ENCODE data around the gene SLC44A5.
"Not testable (repeated sequence)": the region's sequence is repeated elsewhere in the genome, so short reads cannot be mapped to it uniquely, and the experiment has no call there.

SLC44A5 gene

DNA sequence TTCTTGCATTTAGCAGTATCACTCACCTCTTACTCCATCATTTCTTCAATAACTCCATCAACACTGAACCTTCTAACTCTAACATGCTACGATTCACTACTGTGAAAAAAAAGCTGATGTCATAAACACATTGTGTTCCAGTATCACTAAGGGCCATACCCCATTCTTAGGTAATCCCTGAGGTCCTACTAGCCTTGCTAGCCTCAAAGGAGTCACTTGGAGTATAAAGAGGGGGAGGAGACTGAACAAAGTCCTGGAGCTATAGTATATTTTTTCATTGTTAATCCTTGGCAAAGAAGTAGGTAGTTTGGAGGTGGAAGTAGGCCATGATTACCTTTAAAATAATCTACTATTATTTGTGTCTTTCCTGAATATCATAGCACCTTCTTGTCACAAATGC lies at the start of gene SLC44A5:
TSS of gene SLC44A5 (minus strand) at position 101 of the 400 bp plus-strand sequence. CDS start 69,667 bp downstream, outside the sequence.
- H3K9me3 ChIP-seq (ENCODE audit: control insufficient read depth, insufficient read depth, low read length): no peaks in the 10 kb centered on the region
- H3K9ac ChIP-seq (ENCODE audit: low read depth, low read length): no peak within 1 kb of the TSS
- no peaks in the 10 kb centered on the region for H3K36me3 ChIP-seq (ENCODE audit: insufficient read depth, low read length)
- H3K4me1 ChIP-seq (ENCODE audit: insufficient read depth, low read length): no peaks in the 10 kb centered on the region

DNA sequence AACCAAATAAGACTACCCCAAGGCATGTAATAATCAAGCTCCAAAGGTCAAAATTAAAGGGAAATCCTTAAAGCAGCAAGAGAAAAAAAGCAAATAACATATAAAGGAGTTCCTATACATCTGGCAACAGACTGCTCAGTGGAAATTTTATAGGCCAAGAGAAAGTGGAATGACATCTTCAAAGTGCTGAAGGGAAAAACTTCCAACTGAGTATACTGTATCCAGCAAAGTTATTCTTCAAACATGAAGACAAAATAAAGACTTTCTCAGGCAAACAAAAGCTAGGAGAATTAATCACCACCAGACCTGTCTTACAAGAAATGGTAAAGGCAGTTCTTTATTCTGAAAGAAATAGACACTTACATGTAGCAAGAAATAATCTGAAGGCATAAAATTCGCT lies 45.0 kb upstream of the SLC44A5 start:
- Histone ChIP-seq H3K36me3 (ENCODE audit: insufficient read depth, low read length) (no peaks in the 10 kb centered on the region), H3K9me3 (ENCODE audit: control insufficient read depth, insufficient read depth, low read length) (peaks cover 4% of the 10 kb centered on the region; the same call in 1 of the 2 replicates), H3K9ac (ENCODE audit: low read depth, low read length) (no peak overlapping the region), H3K4me1 (ENCODE audit: insufficient read depth, low read length) (no peaks in the 10 kb centered on the region)

GRCh38 chr1:75647183-75647582 lies 36.3 kb upstream of the SLC44A5 start:
- H3K9me3 ChIP-seq (ENCODE audit: control insufficient read depth, insufficient read depth, low read length); H3K4me1 ChIP-seq (ENCODE audit: insufficient read depth, low read length); H3K36me3 ChIP-seq (ENCODE audit: insufficient read depth, low read length); H3K9ac ChIP-seq (ENCODE audit: low read depth, low read length): not testable (repeated sequence)

DNA sequence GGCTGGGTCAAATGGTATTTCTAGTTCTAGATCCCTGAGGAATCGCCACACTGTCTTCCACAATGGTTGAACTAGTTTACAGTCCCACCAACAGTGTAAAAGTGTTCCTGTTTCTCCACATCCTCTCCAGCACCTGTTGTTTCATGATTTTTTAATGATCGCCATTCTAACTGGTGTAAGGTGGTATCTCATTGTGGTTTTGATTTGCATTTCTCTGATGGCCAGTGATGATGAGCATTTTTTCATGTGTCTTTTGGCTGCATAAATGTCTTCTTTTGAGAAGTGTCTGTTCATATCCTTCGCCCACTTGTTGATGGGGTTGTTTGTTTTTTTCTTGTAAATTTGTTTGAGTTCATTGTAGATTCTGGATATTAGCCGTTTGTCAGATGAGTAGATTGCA lies 34.2 kb upstream of the SLC44A5 start:
- not testable (repeated sequence) for H3K9ac ChIP-seq (ENCODE audit: low read depth, low read length); H3K36me3 ChIP-seq (ENCODE audit: insufficient read depth, low read length); H3K9me3 ChIP-seq (ENCODE audit: control insufficient read depth, insufficient read depth, low read length); H3K4me1 ChIP-seq (ENCODE audit: insufficient read depth, low read length)

GRCh38 chr1:75643460-75643859 lies 32.5 kb upstream of the SLC44A5 start:
- Histone ChIP-seq H3K9me3 (ENCODE audit: control insufficient read depth, insufficient read depth, low read length) (0 out of 2 replicates have a peak, but pooled peaks cover 4% of the 10 kb centered on the region), H3K36me3 (ENCODE audit: insufficient read depth, low read length) (no peaks in the 10 kb centered on the region), H3K4me1 (ENCODE audit: insufficient read depth, low read length) (no peaks in the 10 kb centered on the region), H3K9ac (ENCODE audit: low read depth, low read length) (no peak overlapping the region)

DNA sequence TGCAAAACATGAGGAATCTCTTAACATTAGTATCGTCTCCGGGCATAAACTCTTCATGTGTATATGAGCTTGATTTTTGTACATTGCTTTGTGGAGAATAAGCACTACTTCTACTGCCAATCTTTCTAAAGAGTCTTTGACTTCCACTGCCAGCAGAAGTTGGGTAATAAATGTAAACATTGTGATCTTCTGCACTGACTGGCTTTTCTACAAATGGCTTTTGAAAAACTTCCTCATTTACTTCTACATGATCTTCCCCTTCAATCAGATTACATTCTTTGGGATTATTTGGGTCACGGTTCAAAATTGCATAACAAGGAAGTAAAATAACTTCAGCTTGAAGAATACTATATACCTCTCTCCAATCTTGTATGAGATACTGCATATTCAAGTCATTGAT lies 30.4 kb upstream of the SLC44A5 start:
- Histone ChIP-seq H3K9ac (ENCODE audit: low read depth, low read length) (no peak overlapping the region), H3K9me3 (ENCODE audit: control insufficient read depth, insufficient read depth, low read length) (no peaks in the 10 kb centered on the region), H3K36me3 (ENCODE audit: insufficient read depth, low read length) (no peaks in the 10 kb centered on the region), H3K4me1 (ENCODE audit: insufficient read depth, low read length) (no peaks in the 10 kb centered on the region)

DNA sequence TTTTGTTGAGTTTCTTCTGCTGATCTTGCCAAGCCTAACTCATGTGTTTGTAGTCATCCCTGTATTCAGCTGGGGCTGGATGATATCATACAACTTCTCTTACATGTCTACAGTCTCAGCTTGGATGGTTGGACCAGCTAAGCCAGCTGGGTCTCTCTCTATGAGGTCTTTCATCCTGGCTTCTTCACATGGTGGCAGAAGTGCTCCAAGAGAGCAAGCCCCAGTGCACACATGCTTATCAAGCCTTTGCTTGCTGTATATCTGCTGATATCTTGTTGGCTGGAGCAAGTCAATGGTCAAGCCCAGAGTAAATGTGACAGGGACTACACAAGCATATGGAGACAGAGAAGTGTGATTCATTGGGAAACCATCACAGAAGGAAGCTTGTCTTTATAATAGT lies 29.2 kb upstream of the SLC44A5 start:
- Histone ChIP-seq H3K9me3 (ENCODE audit: control insufficient read depth, insufficient read depth, low read length) (no peaks in the 10 kb centered on the region), H3K4me1 (ENCODE audit: insufficient read depth, low read length) (no peaks in the 10 kb centered on the region), H3K36me3 (ENCODE audit: insufficient read depth, low read length) (no peaks in the 10 kb centered on the region), H3K9ac (ENCODE audit: low read depth, low read length) (no peak overlapping the region)

DNA sequence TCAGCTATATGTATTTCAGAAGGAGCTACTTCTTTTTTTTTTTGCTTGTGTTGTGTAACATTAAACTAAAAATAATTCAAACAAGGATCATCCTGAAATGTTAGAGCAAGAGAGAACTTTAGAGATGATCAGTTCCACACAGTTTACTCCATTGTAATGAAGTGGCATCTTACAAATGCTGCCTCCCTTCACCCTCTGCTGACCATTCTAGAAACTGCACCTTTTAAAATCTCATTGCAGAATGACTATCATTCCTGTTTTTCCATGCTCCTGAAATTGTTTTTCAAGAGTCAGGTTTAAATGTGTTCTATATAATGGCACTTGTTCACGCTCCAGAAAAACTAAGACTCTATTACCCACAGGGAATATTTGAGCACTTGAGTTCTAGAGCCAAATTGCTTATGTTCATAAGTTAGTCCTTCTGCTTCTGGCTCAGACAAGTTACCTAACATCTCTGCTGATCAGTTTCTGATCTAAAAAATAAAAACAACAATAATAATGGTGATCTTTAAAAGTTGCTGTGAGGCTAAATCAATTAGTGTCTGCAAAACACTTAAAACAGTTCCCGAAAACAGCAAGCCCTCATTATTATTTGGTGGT lies 21.5 kb upstream of the SLC44A5 start:
- no peaks in the 10 kb centered on the region for H3K36me3 ChIP-seq (ENCODE audit: insufficient read depth, low read length)
- no peaks in the 10 kb centered on the region for H3K9me3 ChIP-seq (ENCODE audit: control insufficient read depth, insufficient read depth, low read length)
- peaks cover 12% of the 10 kb centered on the region for H3K4me1 ChIP-seq (ENCODE audit: insufficient read depth, low read length)
- H3K9ac ChIP-seq (ENCODE audit: low read depth, low read length): no peak overlapping the region

DNA sequence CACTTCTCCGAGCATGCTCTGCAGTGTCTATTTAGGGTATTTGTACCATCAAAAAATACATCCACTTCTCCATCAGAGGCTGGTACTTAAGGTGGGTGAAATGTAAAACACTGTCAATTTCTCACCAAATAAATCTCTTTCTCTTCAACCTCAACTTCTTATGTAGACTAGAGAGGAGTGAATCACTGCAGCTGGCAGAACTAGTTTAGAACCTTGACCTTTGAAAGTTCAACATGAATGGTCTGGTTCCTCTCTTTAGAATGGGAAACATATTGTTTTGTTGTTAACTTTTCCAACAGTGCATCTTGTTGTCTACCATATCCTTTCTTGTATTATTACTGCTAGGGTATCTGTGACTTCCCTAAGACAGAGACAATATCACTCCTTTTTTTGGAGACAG lies 20.1 kb upstream of the SLC44A5 start:
- H3K9me3 ChIP-seq (ENCODE audit: control insufficient read depth, insufficient read depth, low read length): no peaks in the 10 kb centered on the region
- no peak overlapping the region for H3K9ac ChIP-seq (ENCODE audit: low read depth, low read length)
- no peaks in the 10 kb centered on the region for H3K36me3 ChIP-seq (ENCODE audit: insufficient read depth, low read length)
- H3K4me1 ChIP-seq (ENCODE audit: insufficient read depth, low read length): peaks cover 12% of the 10 kb centered on the region

DNA sequence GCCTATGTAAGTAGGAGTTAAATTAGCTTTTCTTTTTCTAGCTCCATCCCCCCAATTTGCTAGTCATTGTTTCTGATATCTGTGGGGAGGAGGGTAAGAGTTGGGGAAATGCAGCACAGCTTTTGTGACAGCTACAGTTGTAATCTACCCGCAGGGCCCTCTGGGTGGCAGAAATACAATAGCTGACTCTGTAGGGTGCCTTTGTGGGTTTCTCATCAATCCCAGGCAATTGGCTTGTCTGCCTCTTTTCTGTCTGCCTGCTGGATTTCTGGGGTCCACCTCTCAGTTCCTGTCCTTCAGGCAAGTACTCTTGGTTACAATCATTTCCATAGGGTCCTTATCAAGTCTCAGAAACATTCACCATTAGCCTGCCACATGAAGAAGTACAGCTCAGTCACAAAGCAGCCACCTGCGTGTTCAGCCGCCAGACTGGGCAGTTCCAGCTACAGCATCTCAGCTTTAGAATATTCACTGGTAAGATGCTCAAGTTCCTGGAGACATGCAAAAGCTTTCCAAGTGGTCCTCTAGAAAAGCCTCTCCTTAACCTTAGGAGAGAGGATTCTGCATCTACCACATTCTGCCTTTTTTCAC lies 19.2 kb upstream of the SLC44A5 start:
- H3K36me3 ChIP-seq (ENCODE audit: insufficient read depth, low read length): no peaks in the 10 kb centered on the region
- no peaks in the 10 kb centered on the region for H3K9me3 ChIP-seq (ENCODE audit: control insufficient read depth, insufficient read depth, low read length)
- no peak overlapping the region for H3K9ac ChIP-seq (ENCODE audit: low read depth, low read length)
- H3K4me1 ChIP-seq (ENCODE audit: insufficient read depth, low read length): peaks cover 12% of the 10 kb centered on the region

GRCh38 chr1:75625795-75626194 lies 14.9 kb upstream of the SLC44A5 start:
- Histone ChIP-seq H3K9ac (ENCODE audit: low read depth, low read length) (no peak overlapping the region), H3K9me3 (ENCODE audit: control insufficient read depth, insufficient read depth, low read length) (no peaks in the 10 kb centered on the region), H3K4me1 (ENCODE audit: insufficient read depth, low read length) (peaks cover 12% of the 10 kb centered on the region), H3K36me3 (ENCODE audit: insufficient read depth, low read length) (no peaks in the 10 kb centered on the region)

DNA sequence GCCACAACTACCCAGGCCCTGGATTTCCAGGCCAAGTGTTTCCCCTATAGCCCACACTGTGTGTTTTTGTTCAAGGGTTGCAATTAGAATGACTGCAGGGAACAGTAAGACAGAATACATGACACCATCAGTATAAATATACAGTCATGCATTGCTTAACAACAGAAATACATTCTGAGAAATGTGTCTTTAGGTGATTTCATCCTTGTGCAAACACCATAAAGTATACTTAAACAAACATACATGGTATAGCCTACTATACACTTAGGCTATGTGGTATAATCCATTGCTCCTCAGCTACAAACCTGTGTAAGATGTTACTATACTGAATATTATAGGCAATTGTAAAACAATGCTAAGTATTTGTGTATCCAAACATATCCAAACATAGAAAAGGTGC lies 7.5 kb upstream of the SLC44A5 start:
- no peaks in the 10 kb centered on the region for H3K36me3 ChIP-seq (ENCODE audit: insufficient read depth, low read length)
- no peak overlapping the region for H3K9ac ChIP-seq (ENCODE audit: low read depth, low read length)
- no peaks in the 10 kb centered on the region for H3K9me3 ChIP-seq (ENCODE audit: control insufficient read depth, insufficient read depth, low read length)
- H3K4me1 ChIP-seq (ENCODE audit: insufficient read depth, low read length): no peaks in the 10 kb centered on the region

DNA sequence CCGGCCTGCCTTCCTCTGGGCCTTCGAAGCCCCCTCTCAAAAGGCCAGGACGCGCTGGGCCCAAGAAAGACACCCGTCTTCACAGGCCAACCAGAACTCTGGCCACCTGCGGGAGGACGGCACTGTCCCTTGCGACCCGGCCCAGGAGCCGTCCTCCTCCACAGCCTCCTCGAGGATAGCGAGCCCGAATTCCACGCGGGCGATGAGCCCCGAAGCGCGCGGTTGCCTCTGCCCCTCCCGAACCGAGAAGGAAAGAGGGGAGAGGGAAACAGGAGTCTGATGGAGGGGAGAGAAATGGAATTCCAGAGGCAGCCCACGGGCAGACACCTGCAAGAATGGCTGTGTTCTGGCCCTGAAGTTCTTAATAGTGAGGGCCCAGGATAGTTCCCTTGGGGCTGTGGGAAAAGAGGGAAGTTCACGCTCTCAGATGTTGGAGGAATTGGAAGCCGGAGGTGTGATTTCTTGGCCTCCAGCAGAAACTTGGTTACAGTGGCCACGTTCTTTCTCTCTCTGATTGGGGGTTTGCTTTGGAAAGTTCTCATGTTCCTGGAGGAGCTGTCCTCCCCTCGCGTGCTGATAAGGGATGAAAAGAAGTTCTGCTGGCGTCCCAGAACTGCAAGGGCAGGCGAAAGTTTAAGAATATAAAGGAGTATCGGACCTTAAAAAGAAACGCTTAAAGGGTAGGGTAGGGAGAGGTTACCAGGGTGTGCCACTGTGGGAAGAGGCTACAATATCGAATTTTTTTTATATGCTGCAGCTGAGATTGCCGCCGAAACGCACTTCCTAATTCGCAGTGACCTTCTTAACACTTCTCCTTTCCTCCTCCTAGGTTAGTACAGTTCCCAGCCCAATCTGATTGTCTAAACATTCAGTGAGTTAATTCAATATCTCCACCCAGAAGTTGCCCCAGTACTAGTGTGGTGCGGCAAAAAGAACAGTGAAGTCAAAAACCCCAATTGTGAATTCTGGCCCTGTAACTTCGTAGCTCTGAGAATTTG lies 5.8 kb upstream of the SLC44A5 start:
- H3K4me1 ChIP-seq (ENCODE audit: insufficient read depth, low read length): no peaks in the 10 kb centered on the region

DNA sequence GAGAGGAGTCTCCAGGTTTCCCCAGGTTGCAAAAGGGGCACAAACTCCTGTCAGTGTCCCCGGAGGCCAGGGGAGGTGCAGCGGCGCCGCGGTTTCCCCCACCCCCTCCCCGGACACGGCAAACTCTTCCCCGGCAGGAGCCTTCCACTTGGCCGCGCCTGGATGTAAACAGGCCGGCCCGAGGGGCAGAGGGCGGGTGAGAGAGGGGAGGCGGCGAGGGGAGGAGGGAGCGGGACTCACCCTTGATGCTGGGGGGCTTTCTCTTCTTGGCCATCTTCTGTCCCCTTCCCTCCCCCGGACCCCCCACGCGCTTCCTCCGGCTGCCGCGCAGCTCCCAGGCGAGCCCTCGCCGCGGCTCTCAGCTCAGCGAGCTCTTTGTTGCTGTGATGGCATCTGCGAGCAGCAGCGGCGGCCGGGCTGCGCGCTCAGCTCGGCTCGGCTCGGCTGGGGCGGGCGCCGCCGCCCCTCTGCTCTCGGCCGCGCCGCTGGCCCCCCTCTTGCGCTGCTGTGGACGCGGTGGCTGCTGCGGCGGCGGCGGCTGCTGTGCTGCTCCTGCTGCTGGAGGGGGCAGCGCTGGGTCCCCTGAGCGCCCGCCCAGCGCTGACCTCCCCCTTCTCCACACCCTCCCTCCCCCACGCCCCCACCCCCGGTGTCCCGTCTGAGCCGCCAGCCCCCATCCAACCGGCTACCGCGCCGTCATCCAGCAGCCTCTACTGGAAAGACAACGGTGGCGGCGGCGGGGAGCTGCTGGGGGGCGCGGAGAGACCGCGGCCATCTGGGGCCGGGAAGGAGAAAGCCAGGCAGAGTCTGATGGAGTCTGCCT lies 4.9 kb upstream of the SLC44A5 start:
- H3K36me3 ChIP-seq (ENCODE audit: insufficient read depth, low read length): no peaks in the 10 kb centered on the region
- peak overlapping the region; percentile 67; the same call in 1 of the 2 replicates for H3K9ac ChIP-seq (ENCODE audit: low read depth, low read length)

More for the DNA sequence above, 5.8 kb upstream of the SLC44A5 start:
- peak overlapping the region; percentile 67; the same call in 1 of the 2 replicates for H3K9ac ChIP-seq (ENCODE audit: low read depth, low read length)
- no peaks in the 10 kb centered on the region for H3K9me3 ChIP-seq (ENCODE audit: control insufficient read depth, insufficient read depth, low read length)
- no peaks in the 10 kb centered on the region for H3K36me3 ChIP-seq (ENCODE audit: insufficient read depth, low read length)

More for the DNA sequence above, 4.9 kb upstream of the SLC44A5 start:
- no peaks in the 10 kb centered on the region for H3K9me3 ChIP-seq (ENCODE audit: control insufficient read depth, insufficient read depth, low read length)
- H3K4me1 ChIP-seq (ENCODE audit: insufficient read depth, low read length): no peaks in the 10 kb centered on the region
